ENCODE data around the gene CATSPERD.
A peak's percentile ranks its signal among the peaks of the same experiment; 100 is the strongest.

Gene CATSPERD

DNA sequence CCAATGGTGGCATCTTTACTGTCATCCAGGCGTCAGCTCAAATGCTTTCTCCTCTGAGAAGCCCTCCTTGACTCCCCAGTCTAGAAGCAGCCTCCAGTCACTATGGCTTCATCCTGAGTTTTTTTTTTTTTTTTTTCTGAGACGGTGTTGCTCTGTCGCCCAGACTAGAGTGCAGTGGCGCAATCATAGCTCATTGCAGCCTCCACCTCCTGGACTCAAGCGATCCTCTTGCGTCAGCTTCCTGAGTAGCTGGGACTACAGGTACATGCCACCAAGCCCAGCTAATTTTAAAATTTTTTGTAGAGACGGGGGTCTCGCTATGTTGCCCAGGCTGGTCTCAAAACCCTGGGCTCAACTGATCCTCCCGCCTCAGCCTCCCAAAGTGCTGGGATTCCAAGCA, 88.6 kb downstream of the CATSPERD start:
- DNase-seq, result no peak

DNA sequence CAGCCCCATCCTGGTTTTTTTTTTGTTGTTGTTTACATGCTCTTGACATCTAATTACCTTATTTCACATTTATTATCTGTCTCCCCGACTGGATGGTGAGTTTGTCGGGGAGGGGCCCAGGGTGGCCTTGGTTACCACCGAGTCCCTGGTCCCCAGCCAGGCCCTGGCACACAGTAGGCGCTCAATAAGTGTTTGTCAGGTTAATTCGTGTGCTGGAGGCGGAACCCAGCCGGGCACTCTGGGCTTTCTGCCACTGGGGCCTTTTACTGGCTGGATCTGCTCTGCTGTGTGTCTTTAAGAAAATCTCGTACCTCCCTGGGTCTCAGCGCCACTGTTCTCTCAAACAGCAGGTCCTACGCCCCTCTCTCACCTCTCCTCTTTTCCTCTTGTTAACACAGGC, 89.0 kb downstream of the CATSPERD start:
- DNase-seq, result no peak

DNA sequence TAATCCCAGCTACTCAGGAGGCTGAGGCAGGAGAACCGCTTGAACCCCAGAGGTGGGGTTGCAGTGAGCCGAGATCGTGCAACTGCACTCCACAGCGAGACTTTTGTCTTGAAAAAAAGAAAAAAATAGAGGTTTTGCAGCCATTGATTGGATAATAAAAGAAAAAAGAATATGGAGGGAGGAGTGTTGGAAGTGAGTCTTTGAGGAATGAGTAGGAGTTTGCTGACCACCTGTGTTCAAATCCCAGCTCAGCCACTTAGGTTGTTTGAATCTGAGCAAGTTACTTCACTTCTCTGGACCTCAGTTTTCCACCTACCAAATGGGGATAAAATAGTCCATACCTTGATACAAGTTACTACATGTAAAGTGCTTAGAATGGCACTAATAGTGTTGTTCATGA, 90.7 kb downstream of the CATSPERD start:
- no peak for DNase-seq

DNA sequence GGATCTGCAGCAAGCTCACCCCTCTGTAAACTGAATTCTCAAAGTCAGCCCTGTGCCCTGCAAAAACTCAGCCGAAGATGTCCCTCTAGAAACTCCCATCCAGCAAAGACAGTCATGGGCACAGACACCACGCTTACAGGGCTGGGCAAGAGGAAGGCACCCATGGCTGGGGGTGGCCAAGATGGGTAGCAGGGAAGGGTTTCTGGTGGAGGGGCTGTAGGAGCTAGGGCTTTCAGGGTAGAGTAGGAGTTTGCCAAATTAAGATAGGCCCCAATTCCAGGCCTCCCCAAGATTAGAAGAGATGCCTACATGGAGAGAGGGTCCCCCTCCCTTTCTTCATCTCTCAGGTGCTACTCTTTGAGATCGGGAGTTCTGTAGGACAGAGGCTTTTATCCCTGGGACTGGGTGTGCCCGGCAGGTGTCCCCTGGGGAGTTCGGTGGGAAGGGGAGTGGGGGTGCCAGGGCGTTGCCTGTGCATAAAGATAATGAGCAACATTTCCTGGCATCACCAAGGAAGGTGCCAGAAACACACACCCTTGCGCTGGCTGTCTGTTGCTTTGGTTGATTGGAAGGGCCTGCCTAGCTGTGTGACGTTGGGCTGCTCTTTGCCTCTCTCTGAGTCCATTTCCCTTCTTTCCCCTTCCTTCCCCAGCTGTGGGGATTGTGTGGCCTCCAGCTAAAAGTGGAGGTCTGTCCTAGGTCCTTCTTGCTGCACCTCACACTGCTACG, 93.8 kb downstream of the CATSPERD start:
- no peak for DNase-seq

DNA sequence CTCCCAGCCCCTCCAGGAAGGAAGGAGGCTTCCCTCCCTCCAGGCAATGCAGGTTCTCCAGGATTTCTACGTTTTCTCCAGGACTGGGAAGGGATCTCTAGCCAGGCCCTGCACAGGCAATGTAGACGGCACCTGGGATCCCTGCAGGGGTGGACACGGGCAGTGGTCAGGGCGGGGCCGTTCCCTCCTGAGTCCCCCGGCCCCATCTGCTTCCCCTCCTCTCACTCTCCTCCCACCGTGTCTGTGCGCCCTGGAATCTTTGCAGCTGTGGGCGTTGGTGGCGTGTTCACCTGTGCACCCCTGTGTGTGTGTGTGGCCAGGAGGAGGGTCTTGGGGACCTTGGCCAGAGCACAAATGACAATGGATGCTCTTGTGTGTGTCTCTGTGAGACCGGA, 94.4 kb downstream of the CATSPERD start:
- DNase-seq, result no peak

DNA sequence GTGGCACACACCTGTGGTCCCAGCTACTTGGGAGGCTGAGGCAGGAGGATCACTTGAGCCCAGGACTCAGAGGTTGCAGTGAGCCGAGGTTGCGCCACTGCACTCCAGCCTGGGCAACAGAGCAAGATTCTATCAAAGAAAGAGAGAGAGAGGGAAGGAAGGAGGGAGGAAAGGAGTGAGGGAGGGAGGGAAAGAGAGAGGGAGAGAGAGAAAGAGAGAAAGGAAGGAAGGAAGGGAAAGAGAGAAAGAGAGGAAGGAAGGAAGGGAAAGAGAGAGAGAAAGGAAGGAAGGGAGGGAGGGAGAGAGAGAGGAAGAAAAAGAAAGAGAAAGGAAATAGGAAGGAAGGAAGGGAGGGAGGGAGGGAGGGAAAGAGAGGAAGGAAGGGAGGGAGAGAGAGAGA, 96.8 kb downstream of the CATSPERD start:
- no peak for DNase-seq

DNA sequence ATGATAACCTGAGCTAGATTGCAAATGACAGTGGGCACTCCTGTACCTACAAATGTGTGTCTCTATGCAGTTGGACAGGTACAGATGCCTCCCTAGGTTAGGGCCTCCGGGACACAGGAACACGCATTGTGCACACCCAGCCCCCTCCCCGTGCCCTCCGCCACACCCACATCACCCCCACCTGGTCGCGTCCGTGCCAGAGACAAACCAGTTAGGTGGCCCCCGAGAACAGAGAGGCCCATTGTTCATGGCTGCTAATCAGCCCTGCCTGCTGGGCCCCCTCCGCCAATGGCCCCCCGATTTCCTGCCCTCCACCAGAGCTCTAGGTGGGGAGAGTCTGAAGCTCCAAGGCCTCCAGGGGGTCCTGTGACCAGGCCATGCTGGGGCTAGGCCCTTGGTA, 98.2 kb downstream of the CATSPERD start:
- DNase-seq, result no peak

DNA sequence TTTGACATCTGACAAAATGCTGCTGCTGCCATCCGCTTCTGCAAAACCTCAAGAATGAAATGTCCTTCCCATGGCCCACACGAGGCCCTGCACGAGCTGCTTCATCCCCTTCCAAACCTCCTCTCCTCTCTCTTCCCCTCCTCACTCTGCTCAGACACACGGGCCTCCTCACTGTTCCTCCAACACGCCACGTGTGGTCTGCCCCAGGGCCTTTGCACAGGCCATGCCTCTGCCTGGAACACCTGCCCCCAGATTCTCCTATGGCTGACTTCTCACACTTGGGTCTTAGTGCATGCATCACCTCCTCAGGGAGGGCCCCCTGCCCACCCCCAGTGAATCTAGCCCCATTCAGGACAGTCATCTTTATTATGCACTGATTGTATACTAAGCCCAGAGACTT, 100.3 kb downstream of the CATSPERD start:
- DNase-seq, result no peak

DNA sequence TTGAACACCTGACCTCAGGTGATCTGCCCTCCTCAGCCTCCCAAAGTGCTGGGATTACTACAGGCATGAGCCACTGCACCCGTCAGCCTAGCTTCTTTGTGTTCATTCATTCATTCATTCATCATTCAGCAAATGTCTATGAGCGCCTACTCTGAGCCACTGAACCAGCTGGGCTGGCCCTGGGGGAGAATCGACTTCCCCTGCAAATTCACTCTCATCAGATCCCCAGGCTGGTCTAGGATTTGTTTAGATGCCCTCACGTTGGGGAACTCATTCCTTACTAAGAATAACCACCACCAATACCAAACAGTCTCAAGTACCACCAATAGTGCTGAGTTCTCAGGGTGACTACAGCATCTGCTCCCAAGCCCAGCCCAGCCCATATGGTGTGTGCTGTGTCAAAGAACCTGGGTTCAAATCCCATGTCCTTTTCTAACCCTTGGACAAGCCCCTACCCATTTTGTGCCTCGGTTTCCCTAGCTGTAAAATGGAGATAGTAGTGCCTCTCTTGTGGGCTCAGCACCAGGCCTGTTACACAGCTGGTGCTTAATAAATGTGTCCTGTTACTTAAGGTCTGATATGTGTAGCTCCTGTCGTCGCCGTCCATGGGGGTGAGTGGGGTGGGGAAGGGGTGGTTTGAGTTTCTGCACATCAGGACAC, 101.2 kb downstream of the CATSPERD start:
- DNase-seq, result no peak

DNA sequence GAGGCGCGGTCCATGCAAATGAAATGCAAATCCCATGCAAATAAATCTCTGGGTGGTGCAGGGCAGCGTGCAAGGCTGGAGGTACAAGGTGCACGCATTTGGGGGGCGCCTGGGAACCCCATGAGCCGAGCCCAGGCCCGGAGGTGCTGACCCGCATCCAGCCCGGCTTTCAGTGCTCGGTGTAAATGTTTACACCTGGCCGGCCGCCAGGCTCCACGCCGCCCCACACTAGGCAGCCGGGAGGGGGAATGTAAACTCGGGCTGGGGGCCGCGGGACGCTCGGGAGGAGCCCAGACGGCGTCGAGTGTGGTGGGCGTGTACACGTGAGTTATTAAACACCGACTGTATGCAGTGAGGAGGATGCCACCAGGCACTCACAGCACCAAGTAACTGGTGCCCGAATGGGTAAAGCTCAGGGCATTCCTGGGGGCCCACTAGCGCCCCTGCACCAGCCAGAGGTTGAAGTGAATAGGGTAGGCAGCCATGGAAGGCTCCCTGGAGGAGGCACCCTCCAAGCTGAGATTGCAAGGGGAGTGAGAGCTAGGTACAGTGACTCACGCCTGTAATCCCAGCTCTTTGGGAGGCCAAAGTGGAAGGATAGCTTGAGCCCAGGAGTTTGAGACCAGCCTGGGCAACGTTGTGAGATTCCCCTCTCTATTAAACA, 101.9 kb downstream of the CATSPERD start:
- no peak for DNase-seq

DNA sequence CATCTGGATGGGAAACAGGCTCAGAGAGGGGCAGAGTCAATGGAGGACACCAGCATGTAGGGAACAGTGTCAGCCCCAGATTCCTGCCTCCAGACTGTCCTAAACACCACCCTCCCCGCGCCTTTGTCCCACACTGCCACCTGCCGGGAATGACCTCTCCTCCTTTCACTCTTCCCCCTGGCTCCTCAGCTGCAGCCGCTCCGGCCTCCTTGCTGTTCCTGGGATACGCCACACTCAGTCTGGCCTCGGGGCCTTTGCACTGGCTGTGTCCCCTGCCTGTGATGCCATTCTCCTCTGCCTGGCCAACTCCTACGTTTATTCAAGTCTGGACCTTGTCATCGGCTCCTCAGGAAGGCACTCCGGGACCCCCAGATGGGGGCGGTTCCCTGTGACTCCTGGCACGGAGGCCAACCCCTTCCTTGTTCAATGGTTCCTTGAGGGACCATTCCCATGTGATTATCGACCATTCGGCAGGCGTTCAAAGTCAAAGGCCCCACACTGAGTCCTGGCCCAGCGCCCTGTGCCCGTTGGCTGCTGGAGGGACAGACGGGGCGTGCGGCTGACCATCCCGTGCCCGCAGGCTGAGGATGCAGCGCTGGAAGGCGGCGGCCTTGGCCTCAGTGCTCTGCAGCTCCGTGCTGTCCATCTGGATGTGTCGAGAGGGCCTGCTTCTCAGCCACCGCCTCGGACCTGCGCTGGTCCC, 103.3 kb downstream of the CATSPERD start:
- no peak for DNase-seq

DNA sequence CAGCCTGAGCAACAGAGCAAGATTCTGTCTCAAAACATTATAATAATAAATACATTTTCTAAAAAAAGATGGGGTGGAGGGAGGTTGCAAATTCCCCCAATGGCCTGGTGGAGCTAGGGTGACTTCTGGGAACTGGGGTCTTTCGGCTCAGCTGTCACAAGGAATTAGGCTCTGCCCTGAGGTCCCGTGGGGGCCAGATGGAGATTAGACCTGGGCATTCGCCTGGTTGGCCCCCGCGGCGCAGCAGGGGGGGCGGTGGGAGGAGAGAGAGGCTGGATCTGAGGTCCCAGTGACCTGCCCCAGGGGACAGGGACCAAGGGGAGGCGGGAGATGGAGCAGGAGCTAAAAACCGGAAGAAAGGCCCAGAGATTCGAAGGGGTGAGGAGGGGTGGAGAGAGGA, 104.3 kb downstream of the CATSPERD start:
- no peak for DNase-seq

DNA sequence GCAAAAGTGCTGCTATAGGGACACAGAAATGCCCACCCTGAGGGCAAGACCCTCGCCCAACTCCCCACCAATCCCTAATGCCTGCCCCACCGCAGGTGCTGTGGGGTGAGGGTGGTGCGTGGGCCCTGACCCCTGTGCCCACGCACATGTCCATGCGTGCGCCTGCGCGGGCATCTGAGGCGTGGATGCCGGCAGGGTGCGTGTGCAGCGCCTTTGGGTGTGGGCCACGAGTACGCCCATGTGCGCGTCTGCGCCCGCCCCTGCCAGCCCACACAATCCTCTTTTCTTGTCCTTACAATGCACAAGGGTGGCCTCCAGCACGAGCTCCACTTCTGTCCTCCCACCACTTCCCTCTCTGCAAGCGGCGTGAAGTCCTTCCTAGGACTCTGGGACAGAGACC, 104.7 kb downstream of the CATSPERD start:
- no peak for DNase-seq

DNA sequence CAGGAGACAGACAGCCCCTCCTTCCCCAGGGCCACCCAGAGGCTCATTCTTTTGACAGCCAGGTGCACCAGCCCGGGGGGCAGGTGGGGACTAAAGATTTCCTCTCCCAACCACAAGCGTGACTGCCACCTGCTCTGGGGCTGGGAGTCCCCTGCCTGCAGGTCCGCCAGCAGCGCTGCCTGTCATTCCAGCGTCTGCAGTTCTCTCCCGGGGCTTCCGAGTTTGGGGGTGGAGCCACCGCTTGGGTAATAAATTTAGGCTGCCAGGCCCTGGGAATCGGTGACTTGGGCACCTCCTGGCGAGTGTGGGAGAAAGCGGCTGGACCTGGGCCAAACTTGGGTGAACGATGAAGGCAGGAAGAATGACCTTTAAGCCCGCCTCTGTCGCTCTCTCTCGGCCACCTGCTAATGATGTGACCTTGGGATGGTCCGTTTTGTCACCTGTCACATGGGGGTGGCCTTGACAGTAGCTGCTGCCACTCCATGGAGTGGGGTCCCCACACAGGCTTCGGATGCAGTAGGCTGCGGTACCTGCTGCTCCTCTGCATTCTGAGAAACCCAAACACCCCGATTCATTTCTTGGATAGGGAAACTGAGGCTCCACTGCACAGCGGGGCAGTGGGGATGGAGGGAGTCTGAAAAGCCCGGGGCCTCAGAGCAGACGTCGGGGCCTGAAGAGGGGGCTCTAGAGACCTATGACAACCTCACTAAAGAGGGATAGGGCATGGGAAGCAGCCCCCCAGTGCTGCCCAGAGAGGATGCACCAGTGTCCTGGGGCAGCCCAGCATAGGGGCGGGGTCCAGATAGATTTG, 106.3 kb downstream of the CATSPERD start:
- DNase-seq, result peak; percentile 99

DNA sequence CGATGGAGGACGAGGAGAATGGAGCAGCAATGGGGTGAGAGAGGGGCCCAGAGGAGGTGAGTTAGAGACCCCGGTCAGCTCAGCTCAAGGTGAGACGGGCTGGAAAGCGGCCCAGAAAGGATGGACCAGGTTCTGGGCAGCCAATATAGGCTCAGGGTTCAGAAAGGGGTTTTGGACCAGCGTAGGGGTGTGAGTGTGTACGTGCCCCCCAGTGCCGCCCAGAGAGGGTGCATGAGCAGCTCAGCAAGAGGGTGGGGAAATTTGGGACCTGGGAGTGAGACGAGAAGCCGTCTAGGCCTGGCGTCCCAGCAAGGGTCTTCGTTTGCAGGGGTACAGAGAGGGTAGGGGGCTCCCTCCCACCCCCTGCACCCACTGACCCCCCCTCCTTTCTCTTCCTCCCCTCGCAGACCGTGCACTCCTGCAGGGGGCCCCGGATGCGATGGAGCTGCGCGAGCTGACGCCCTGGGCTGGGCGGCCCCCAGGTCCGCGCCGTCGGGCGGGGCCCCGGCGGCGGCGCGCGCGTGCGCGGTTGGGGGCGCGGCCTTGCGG, 107.0 kb downstream of the CATSPERD start:
- DNase-seq, result no peak

DNA sequence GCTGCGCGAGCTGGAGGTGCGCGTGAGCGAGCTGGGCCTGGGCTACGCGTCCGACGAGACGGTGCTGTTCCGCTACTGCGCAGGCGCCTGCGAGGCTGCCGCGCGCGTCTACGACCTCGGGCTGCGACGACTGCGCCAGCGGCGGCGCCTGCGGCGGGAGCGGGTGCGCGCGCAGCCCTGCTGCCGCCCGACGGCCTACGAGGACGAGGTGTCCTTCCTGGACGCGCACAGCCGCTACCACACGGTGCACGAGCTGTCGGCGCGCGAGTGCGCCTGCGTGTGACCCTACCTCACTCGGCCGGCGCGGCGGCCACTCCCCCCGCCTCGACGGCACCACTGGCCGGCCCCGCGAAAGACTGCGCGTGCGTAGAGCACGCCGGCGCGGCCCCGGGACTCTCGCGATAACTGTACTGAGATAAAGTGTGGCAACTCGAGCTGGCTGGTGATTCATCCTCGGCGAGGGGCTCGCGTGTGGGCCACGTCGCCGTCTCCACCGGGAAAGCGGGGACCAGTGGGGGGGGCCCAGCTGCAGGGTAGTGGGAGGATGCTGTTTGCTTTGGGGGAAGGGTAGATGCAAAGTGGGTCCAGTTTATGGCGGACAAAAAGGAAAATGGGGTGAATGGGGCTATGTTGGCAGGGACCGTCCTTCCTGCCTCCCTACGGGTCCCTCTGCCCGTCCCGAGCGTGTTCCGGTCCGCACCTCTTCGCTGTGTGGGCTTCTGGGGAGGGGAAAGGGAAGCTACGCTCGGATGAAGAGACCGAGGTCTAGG, 107.6 kb downstream of the CATSPERD start:
- DNase-seq, result peak; percentile 98

Measured in NCI-H510A (cell line).